ENCODE data around the gene HOXA10.

HOXA10 gene

DNA sequence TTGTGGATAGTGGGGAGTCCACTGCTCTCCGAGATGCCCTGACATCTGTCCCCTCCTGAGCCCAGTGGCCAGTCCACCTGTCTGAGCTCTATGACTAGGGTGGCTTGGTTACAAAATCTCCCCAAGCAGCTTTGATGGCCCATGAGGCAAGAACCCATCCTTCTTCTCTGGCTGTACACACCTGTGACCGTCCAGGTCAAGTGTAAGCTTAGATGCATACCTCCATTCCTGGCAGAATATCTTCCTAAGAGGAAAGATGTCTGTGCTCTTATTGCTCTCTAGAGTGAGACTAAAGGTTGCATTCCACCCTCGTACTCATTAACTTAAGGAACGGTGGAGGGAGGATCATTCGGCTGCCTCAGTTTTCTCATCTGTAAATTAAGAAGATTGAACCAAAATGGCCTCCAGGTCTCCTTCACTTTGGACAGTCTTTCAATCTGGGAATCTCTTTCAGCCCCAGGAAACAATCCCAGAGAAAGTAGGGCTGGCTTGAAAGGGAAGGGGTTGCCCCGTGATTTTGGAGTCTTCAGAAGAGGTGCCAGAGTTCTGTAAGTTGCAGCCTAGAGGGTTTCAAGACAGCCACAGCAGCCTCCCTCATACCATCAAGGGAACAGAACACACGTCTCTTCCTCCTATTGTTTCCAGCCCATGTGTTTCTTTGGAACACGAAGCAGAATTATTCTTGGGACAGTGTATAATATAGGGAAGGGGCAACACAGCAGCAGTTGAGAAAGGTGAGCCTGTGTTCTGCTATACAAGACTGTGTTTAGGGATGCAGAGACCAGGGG, 49.0 kb downstream of the HOXA10 start:
- intact Hi-C loops (cut with DNase I): no loop called here
- DNase-seq: peak in 1 of 10 donors; percentile 52

DNA sequence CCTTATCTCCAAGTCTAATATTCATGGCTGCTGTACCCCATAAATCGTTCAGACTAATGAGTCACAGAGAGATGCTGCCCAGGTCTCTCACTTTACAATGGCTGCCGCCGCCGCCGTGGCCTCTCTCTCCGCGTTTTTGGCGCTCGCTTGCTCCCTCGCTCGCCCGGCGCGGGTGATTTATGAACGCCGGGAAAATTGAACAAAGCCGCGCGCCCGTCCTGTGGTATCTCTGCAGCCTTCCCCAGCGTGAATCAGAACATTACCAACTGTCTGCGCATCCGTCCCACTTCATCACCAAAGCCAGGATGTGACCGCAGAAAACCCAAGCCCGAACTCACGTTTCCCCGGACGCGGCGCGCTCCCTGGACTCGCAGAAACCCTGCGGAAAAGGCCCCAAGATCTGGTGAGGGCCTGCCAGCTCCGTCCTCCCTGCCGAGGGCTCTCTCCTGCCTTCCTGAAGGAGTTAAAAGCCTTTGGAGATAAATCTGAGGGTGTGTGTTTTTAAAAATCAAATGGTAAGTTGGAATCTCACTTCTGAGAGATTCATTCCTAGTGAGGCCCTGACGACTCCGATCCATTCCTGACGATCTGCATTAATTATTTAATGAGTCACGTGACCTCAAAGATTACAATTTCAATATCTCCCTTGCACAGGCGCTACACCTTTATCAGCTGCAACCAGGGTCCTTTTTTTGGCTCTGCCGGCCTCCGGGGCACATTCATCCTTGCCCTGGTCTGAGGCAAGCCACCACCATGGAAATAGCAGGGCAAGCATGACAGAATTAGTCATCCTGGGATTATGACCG, 49.8 kb downstream of the HOXA10 start:
- intact Hi-C loops (cut with DNase I): no loop called here
- peak in 2 of 10 donors; percentile 49 to 50 for DNase-seq

DNA sequence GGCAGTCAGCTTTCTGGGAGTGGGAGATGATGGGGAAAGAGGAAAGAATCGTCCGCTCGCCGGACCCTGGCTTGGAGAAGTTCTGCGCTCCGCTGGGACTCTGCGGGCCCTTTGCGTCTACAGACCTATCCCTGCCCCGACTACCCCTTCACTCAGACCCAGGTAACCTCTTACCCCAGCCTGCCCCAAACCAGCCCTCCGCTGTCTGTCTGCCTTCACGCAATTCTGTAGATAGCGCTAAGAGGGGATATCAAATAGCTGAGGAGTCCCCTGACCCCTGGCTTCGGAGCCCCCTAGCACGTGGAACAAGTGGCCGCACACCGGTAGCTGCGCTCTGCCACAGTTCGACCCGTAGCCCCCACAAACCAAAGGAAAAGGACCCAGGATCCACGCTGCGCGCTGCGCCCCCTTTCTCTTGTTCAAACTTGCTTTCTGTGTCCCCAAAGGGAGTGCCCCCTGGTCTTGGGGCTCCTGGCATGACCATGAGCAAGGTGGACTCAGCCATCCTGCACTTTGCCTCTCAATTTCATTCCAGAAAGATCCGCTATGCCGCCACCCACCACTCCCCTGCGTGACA, 50.6 kb downstream of the HOXA10 start:
- intact Hi-C loops (cut with DNase I): no loop called here

DNA sequence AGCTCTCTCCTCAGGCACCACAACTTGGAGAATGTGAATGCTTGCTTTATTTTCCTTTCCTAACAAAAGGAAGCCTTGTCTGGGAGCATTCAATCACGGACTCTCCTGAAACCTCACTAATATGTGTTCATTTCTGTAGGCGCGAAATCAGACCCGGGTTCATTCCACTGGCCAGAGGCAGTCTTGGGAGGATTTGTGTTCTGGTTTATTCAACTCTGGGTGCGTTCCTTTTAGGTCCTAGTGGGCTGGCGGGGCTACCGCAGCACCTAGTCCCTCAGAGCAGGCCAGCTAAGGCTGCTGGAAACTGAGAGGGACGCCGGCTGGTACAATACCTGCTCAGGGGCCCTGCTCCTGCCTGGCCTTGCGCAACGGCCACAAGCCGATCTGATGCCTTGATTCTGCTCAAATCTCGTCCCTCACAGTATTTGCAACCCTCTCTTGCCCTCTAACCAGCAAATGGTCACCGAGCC, 51.1 kb downstream of the HOXA10 start:
- DNase-seq: peak in 1 of 10 donors; percentile 35
- intact Hi-C loops (cut with DNase I): no loop called here

More for the DNA sequence above, 50.6 kb downstream of the HOXA10 start:
- peak in 2 of 10 donors; percentile 27 to 39 for DNase-seq

DNA sequence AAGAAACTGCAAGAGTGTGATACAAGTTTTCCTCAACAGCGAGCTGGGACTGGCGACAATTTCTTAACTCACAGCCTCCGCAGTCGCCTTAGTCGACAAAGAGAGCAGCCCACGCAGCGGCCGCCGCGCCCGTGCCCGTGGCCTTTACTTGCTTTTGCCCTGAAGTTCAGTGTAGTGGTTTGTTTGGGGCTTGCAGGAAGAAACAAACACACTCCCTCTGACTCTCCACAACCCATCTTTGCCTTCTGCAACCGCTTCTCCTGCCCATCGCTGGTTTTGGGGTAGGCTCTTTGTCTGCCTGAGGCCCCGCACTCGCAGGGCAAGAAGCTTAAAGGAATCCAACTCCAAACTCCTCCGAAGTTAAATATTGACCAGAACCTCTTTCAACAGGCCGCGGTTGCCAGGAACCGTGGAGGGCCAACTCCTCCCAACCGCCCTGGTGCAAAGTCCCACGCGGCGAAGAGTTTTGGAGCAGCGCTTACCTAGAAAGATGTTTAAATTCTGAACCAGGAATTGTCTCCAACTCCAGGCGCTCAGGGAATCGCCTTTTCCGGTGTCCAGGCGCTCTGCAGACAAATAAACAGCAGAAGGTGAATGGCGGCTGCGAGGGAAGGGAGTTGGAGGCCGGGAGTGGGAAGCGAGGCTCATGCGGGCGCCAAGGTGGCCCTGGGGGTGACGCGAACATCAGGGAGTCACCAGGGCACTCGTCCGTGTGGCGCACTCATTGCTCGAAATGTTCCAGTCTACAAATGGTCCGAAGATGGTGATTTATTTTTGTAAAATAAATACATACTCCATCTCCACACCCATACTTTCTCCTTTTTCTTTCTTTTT, 51.8 kb downstream of the HOXA10 start:
- DNase-seq: peak in 2 of 10 donors; percentile 19 to 58
- intact Hi-C loops (cut with DNase I): no loop called here

DNA sequence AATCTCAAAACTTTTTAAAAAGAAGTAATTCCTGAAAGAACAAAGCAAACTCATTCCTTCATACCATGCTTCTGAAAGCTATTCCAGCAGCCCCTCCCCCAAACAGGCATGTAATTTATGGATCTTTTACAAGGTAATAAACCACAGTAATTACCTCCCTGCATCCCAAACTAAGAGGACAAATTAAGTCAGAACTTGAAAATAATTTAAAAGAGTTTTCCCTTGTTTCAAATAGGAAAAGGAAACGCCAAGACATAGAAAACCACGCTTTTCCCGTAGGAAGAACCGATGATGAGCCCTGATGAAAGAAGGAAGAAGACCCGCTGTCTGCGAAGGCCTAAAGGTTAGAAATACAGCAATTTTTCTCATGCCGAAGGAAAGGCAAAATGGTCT, 52.4 kb downstream of the HOXA10 start:
- no peak for DNase-seq
- intact Hi-C loops (cut with DNase I): no loop called here
